ENCODE data around the gene PDE11A.

The PDE11A gene

GRCh38 chr2:177694348-177694747 lies 378.2 kb downstream of the PDE11A start:
- no peak for DNase-seq (ENCODE audit: low read depth in 3 of 3)

GRCh38 chr2:177693658-177694339 lies 378.8 kb downstream of the PDE11A start:
- DNase-seq (ENCODE audit: low read depth in 3 of 3) = no peak

GRCh38 chr2:177692783-177693269 lies 379.8 kb downstream of the PDE11A start:
- DNase-seq (ENCODE audit: low read depth in 3 of 3) = no peak

GRCh38 chr2:177692042-177692782 lies 380.4 kb downstream of the PDE11A start:
- no peak for DNase-seq (ENCODE audit: low read depth in 3 of 3)

- no peak for DNase-seq (ENCODE audit: low read depth in 3 of 3)
These were observed 381.4 kb downstream of the PDE11A start for GRCh38 chr2:177691177-177691576.

- DNase-seq (ENCODE audit: low read depth in 3 of 3) = no peak
These were observed 383.0 kb downstream of the PDE11A start for GRCh38 chr2:177689623-177690022.

- DNase-seq (ENCODE audit: low read depth in 3 of 3) = no peak
These were observed 383.7 kb downstream of the PDE11A start for GRCh38 chr2:177688844-177689243.

GRCh38 chr2:177683661-177684069 lies 388.9 kb downstream of the PDE11A start:
- DNase-seq (ENCODE audit: low read depth in 3 of 3) = no peak

GRCh38 chr2:177682836-177683660 lies 389.5 kb downstream of the PDE11A start:
- no peak for DNase-seq (ENCODE audit: low read depth in 3 of 3)

GRCh38 chr2:177682006-177682405 lies 390.6 kb downstream of the PDE11A start:
- DNase-seq (ENCODE audit: low read depth in 3 of 3) = no peak

- DNase-seq (ENCODE audit: low read depth in 3 of 3) = no peak
These were observed 391.5 kb downstream of the PDE11A start for GRCh38 chr2:177680866-177681712.

- no peak for DNase-seq (ENCODE audit: low read depth in 3 of 3)
These were observed 392.7 kb downstream of the PDE11A start for GRCh38 chr2:177679611-177680605.

GRCh38 chr2:177678939-177679338 lies 393.6 kb downstream of the PDE11A start:
- no peak for DNase-seq (ENCODE audit: low read depth in 3 of 3)

- DNase-seq (ENCODE audit: low read depth in 3 of 3) = no peak
These were observed 395.9 kb downstream of the PDE11A start for GRCh38 chr2:177676636-177677035.

- DNase-seq (ENCODE audit: low read depth in 3 of 3) = no peak
These were observed 396.8 kb downstream of the PDE11A start for GRCh38 chr2:177675825-177676224.

GRCh38 chr2:177675350-177675821 lies 397.2 kb downstream of the PDE11A start:
- no peak for DNase-seq (ENCODE audit: low read depth in 3 of 3)

GRCh38 chr2:177673602-177674595 lies 398.7 kb downstream of the PDE11A start:
- no peak for DNase-seq (ENCODE audit: low read depth in 3 of 3)

- DNase-seq (ENCODE audit: low read depth in 3 of 3) = no peak
These were observed 400.9 kb downstream of the PDE11A start for GRCh38 chr2:177671662-177672061.

Data from stimulated activated CD4-positive, alpha-beta T cell treated with anti-CD3 and anti-CD28 coated beads, TNF-alpha, amount 100 ng/mL, for 4 hours (primary cell).